Measurements from ENCODE around the gene ZFHX3. TPM values are rescaled to one million over a fixed set of nuclear protein-coding genes. Genes with fewer than 3 reads are reported as not detected.

The ZFHX3 gene
- total RNA-seq, 1 donor from 2014 or later, result 1.2 TPM

DNA sequence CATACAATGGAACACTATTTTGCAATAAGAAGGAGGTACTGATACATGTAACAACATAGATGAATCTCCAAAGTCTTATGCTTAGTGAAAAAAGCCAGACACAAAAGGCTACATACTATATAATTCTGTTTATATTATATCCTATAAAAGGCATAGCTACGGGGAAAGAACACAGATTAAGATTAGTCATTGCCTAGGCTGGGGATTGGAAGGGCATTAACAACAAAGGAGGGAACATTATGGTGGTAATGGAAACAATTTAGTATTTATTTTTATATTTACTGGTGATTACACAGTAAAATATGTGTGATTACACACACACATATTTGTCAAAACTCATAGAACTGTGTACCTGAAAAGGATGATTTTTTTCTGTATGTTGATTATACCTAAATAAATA lies 278.1 kb downstream of the ZFHX3 start:
- DNase-seq (ENCODE audit: low spot score), result no peak
- Mint-ChIP-seq H3K36me3 (ENCODE audit: low read depth) (no peaks in the 10 kb centered on the region), H3K4me1 (ENCODE audit: low read depth) (peaks cover 2% of the 10 kb centered on the region), H3K27ac (no peak overlapping the region), H3K9me3 (no peaks in the 10 kb centered on the region), H3K27me3 (ENCODE audit: low read depth) (no peaks in the 10 kb centered on the region), H3K4me3 (ENCODE audit: low read depth) (no peak overlapping the region)
- intact Hi-C loops (cut with micrococcal nuclease), result no loop called here

DNA sequence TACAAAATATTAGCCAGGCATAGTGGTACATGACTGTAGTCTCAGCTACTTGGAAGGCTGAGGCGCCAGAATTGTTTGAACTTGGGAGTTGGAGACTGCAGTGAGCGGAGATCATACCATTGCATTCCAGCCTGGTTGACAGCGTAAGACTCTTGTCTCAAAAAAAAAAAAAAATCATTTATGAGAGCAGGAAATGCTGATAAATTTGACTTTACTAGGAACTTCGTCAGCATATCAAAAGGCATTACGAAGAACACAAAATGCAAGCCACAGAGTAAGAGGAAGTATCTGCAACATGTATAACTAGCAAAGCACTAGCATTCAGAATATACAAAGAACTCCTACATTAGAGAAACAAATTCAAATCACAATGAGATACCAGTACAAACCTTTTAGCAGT lies 279.3 kb downstream of the ZFHX3 start:
- peaks cover 2% of the 10 kb centered on the region for H3K4me1 Mint-ChIP-seq (ENCODE audit: low read depth)
- H3K9me3 Mint-ChIP-seq, result no peaks in the 10 kb centered on the region
- H3K27ac Mint-ChIP-seq, result no peak overlapping the region
- H3K4me3 Mint-ChIP-seq (ENCODE audit: low read depth), result no peak overlapping the region
- no peak for DNase-seq (ENCODE audit: low spot score)
- H3K36me3 Mint-ChIP-seq (ENCODE audit: low read depth), result no peaks in the 10 kb centered on the region
- H3K27me3 Mint-ChIP-seq (ENCODE audit: low read depth), result no peaks in the 10 kb centered on the region
- intact Hi-C loops (cut with micrococcal nuclease), result no loop called here

DNA sequence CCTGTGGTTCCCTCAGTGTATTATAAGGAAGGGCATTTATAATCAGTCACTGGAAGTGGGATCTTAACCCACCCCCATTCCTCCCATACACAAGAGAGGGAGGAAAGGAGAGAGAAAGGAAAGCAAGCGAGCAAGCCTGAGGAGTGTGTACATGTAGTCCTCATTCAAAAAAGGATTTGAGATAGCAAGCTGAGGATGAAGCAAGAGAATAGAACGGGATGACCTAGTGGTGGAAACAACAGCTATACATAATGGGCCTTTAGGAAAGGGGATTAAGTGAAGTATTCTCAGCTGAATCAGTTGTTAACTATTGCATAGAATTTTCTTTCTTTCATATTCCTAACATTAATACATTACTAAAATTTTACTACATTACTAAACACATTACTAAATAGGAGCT lies 281.4 kb downstream of the ZFHX3 start:
- Mint-ChIP-seq H3K4me1 (ENCODE audit: low read depth) (peaks cover 2% of the 10 kb centered on the region), H3K36me3 (ENCODE audit: low read depth) (no peaks in the 10 kb centered on the region), H3K9me3 (no peaks in the 10 kb centered on the region)

DNA sequence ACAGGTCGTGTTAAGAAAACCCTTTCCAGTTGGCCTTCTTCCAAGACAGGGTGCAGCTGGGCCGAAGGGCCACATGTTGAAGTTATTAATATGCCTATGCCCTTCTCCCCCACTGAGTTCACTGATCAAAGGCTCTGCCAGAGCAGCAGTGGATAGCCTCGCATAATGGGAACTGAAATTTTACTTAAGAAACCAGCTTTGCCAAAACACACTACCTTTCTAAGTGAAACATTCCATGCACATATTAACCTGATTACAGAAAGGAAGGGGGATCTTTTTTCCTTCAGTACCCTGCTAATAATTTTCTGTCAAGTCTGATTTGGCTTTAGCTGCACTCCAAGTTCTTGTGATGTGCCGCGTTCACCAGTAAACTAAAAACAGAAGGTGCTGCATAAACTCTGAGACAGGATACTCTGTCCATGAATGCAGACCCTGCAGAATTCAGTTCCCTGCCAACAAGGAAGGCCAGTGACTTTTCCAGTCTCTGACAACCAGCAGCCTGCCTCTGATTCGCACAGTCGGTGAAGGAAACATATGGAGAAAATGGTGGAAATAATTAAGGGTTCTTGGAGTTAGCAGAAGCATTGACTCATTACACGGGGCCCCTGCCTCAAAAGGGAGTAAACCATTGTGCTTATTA lies 283.8 kb downstream of the ZFHX3 start:
- Mint-ChIP-seq H3K9me3 (peaks cover 8% of the 10 kb centered on the region), H3K4me3 (ENCODE audit: low read depth) (no peak overlapping the region), H3K4me1 (ENCODE audit: low read depth) (peaks cover 2% of the 10 kb centered on the region), H3K27ac (no peak overlapping the region), H3K27me3 (ENCODE audit: low read depth) (peaks cover 3% of the 10 kb centered on the region), H3K36me3 (ENCODE audit: low read depth) (no peaks in the 10 kb centered on the region)
- DNase-seq (ENCODE audit: low spot score), result no peak
- intact Hi-C loops (cut with micrococcal nuclease), result no loop called here

More for the DNA sequence above, 281.4 kb downstream of the ZFHX3 start:
- Mint-ChIP-seq H3K27ac (no peak overlapping the region), H3K4me3 (ENCODE audit: low read depth) (no peak overlapping the region), H3K27me3 (ENCODE audit: low read depth) (no peaks in the 10 kb centered on the region)
- intact Hi-C loops (cut with micrococcal nuclease), result no loop called here
- no peak for DNase-seq (ENCODE audit: low spot score)

DNA sequence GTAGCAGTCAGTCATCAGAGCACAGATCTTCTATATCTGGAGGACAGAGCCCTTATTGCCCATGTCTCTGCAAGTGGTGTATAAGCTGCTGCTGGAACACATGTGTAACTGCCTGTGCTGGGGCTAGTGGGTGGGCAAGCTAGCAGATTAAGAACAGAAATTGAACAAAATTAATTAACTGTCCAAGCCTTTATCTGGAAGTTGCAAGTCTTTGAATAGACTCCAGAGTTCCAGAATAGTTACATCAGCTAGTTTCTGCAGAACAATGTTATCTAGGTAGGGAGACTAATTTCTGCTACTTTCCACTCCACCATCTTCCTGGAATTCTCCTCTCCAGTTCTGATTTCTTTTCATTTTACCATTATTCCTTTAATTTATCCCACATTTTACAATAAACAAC lies 287.3 kb downstream of the ZFHX3 start:
- intact Hi-C loops (cut with micrococcal nuclease), result no loop called here
- no peaks in the 10 kb centered on the region for H3K36me3 Mint-ChIP-seq (ENCODE audit: low read depth)
- H3K9me3 Mint-ChIP-seq, result peaks cover 27% of the 10 kb centered on the region
- no peak overlapping the region for H3K4me3 Mint-ChIP-seq (ENCODE audit: low read depth)
- H3K27me3 Mint-ChIP-seq (ENCODE audit: low read depth), result peaks cover 3% of the 10 kb centered on the region
- no peak overlapping the region for H3K27ac Mint-ChIP-seq
- no peaks in the 10 kb centered on the region for H3K4me1 Mint-ChIP-seq (ENCODE audit: low read depth)
- DNase-seq (ENCODE audit: low spot score), result no peak

DNA sequence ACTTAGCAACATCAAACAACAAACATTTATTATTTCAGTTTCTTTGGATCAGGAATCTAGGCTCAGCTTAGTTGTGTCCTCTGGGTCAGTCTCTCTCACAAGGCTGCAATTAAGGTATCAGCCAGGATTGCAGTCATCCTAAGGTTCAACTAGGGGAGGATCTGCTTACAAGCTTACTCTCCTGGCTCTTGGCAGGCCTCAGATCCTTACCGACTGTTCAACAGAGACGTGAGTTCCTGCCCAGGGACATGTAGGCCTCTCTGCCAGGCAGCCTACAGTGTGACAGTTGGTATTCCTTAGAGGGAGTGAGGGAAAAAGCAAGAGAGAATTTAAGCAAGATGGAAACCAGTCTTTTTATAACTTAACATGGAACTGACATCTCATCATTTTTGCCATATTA lies 294.0 kb downstream of the ZFHX3 start:
- Mint-ChIP-seq H3K4me3 (ENCODE audit: low read depth) (no peak overlapping the region), H3K27ac (no peak overlapping the region), H3K4me1 (ENCODE audit: low read depth) (no peaks in the 10 kb centered on the region), H3K27me3 (ENCODE audit: low read depth) (no peaks in the 10 kb centered on the region), H3K36me3 (ENCODE audit: low read depth) (no peaks in the 10 kb centered on the region), H3K9me3 (peaks cover 18% of the 10 kb centered on the region)
- intact Hi-C loops (cut with micrococcal nuclease), result no loop called here
- no peak for DNase-seq (ENCODE audit: low spot score)

DNA sequence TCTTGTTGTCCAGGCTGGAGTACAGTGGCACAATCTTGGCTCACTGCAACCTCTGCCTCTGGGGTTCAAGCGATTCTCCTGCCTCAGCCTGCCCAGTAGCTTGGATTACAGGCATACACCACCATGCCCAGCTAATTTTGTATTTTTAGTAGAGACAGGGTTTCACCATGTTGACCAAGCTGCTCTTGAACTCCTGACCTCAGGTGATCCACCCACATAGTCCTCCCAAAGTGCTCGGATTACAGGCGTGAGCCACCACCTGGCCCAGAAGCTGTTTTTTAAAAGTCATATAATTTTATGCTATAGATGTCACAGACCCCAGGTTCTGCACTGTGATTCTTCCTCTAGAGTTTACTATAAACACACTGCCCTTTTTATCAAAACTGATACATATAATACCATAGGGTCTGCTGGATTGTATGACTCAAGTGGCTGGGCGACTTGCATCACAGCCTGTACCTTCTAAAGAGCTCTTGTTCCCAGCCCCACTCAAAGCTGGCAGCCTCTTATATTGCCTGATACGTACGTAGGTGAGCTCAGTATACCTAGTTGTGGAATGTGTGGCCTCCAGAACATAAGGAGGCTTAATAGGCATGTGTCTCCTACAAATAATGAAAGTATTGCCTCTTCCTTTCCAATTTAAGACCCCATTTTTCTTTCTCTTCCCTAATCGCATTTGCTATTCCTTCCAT lies 295.8 kb downstream of the ZFHX3 start:
- DNase-seq (ENCODE audit: low spot score), result no peak
- intact Hi-C loops (cut with micrococcal nuclease), result no loop called here

DNA sequence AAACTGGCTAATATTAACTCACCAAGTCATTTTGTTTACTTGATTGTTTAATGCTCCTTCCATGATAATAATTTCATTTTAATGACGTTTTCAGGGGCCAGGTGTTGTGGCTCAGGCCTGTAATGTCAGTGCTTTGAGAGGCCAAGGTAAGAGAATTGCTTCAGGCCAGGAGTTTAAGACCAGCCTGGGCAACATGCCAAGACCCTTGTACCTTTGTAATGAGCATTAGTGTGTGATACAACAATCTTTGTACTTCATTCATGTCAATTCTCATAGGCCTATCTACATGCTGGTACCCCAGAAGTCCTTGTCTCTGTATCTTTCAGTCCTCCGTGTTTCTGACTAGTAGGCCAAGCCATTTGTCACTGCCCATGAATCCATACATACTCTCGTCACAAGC lies 296.9 kb downstream of the ZFHX3 start:
- Mint-ChIP-seq H3K9me3 (no peaks in the 10 kb centered on the region), H3K4me1 (ENCODE audit: low read depth) (no peaks in the 10 kb centered on the region), H3K36me3 (ENCODE audit: low read depth) (no peaks in the 10 kb centered on the region), H3K4me3 (ENCODE audit: low read depth) (no peak overlapping the region), H3K27me3 (ENCODE audit: low read depth) (no peaks in the 10 kb centered on the region), H3K27ac (no peak overlapping the region)
- DNase-seq (ENCODE audit: low spot score), result no peak
- intact Hi-C loops (cut with micrococcal nuclease), result no loop called here

More for the DNA sequence above, 295.8 kb downstream of the ZFHX3 start:
- H3K9me3 Mint-ChIP-seq, result peaks cover 3% of the 10 kb centered on the region
- no peaks in the 10 kb centered on the region for H3K4me1 Mint-ChIP-seq (ENCODE audit: low read depth)
- H3K4me3 Mint-ChIP-seq (ENCODE audit: low read depth), result no peak overlapping the region
- no peak overlapping the region for H3K27ac Mint-ChIP-seq
- no peaks in the 10 kb centered on the region for H3K36me3 Mint-ChIP-seq (ENCODE audit: low read depth)
- H3K27me3 Mint-ChIP-seq (ENCODE audit: low read depth), result no peaks in the 10 kb centered on the region

DNA sequence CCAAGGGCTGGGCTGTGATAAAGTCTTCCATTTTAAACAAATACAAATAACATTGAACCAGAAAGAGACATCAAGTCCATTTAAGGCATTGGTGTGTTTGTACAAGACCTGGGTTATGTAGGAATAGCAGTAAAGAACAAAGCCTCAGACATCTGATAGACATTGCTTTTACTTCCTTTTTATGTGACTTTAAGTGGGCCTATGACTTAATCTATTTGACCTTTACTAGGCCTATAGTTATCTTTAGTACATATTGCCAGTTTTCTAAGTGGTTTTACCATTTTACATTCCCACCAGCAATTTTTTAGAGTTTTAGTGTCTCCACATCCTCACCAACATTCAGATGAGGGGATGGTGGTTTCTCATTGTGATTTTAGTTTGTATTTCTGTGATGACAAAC lies 298.8 kb downstream of the ZFHX3 start:
- DNase-seq (ENCODE audit: low spot score), result no peak
- Mint-ChIP-seq H3K27me3 (ENCODE audit: low read depth) (no peaks in the 10 kb centered on the region), H3K4me1 (ENCODE audit: low read depth) (no peaks in the 10 kb centered on the region), H3K36me3 (ENCODE audit: low read depth) (no peaks in the 10 kb centered on the region), H3K4me3 (ENCODE audit: low read depth) (no peak overlapping the region), H3K27ac (no peak overlapping the region), H3K9me3 (no peaks in the 10 kb centered on the region)
- intact Hi-C loops (cut with micrococcal nuclease), result no loop called here

DNA sequence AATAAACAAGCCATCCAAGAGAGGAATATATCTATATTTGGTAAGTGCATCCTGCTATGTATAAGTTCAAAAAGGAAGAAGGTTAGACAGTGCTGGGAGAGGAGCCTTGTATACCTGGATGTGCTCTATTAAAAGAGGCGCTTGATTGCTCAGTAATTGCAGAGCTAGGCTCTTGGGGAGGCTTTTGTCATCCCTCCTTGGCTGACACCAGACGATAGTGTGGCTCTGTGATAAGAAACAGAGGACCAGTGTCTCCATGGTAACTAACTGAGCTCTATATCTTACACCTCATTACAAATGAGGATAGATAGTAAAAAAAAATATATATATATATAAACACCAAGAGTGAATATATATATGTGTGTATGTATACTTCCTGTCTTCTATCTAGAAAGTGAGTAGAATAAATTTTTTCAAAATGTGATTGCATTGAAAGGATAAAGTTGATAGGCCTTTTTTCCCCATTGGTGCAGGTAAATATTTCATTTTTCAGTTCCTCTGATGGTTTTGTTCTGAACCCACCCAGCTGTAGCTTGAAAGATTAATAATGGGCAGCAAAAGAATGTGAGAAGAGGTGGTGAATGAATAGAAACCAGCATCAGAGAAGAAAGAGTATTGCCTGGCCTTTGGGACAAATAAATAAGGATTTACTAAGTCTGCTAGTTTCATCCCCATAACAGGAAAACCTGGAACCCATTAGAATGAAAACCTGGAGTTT lies 303.7 kb downstream of the ZFHX3 start:
- no peak overlapping the region for H3K27ac Mint-ChIP-seq
- DNase-seq (ENCODE audit: low spot score), result no peak
- H3K4me1 Mint-ChIP-seq (ENCODE audit: low read depth), result peaks cover 2% of the 10 kb centered on the region
- H3K27me3 Mint-ChIP-seq (ENCODE audit: low read depth), result peaks cover 1% of the 10 kb centered on the region
- H3K4me3 Mint-ChIP-seq (ENCODE audit: low read depth), result no peak overlapping the region
- H3K9me3 Mint-ChIP-seq, result no peaks in the 10 kb centered on the region
- intact Hi-C loops (cut with micrococcal nuclease), result no loop called here
- H3K36me3 Mint-ChIP-seq (ENCODE audit: low read depth), result no peaks in the 10 kb centered on the region

DNA sequence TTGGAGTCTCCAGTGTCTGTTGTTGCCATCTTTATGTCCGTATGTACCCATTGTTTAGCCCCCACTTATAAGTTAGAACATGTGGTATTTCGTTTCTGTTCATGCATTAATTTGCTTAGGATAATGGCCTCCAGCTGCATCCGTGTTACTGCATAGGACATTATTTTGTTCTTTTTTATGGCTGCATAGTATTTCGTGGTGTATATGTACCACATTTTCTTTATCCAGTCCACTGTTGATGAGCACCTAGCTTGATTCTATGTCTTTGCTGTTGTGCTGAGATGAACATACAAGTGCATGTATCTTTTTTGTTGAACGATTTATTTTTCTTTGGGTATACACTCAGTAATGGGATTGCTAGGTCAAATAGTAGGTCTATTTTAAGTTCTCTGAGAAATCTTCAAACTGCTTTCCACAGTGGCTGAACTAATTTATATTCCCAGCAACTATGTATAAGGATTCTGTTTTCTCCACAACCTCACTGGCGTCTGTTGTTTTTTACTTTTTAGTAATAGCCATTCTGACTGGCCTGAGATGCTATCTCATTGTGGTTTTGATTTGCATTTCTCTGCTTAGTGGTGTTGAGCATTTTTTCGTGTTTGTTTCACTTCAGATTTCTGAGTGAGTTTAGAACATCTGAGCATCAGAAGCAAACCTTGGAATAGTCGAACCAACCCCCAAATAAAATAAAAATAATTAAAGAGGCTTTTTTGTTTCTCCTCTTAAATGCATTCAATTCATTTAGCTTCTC lies 304.7 kb downstream of the ZFHX3 start:
- Mint-ChIP-seq H3K9me3 (no peaks in the 10 kb centered on the region), H3K4me3 (ENCODE audit: low read depth) (no peak overlapping the region), H3K27me3 (ENCODE audit: low read depth) (peaks cover 1% of the 10 kb centered on the region), H3K4me1 (ENCODE audit: low read depth) (peaks cover 2% of the 10 kb centered on the region), H3K36me3 (ENCODE audit: low read depth) (no peaks in the 10 kb centered on the region), H3K27ac (no peak overlapping the region)
- intact Hi-C loops (cut with micrococcal nuclease), result no loop called here
- no peak for DNase-seq (ENCODE audit: low spot score)

DNA sequence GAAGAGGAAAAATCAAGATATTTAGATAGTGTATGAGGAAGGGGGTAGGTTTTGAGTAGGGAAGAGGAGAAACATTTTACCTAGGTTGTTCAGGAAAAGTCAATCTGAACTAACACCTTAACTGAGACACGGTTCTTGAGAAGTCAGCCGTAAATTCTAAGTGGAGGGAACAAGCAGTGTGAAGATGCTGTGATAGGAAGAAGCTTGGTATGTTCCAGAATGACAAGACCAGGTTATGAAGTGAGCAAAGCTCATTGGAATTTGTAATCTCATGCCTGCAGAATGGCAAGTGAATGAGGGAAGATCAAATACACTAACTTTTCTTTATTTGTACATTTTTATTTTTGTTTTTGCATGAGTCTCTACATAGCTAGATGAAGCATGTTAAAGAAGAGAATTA lies 307.6 kb downstream of the ZFHX3 start:
- no peak overlapping the region for H3K4me3 Mint-ChIP-seq (ENCODE audit: low read depth)
- no peak for DNase-seq (ENCODE audit: low spot score)
- H3K27ac Mint-ChIP-seq, result no peak overlapping the region
- H3K36me3 Mint-ChIP-seq (ENCODE audit: low read depth), result no peaks in the 10 kb centered on the region
- H3K27me3 Mint-ChIP-seq (ENCODE audit: low read depth), result peaks cover 1% of the 10 kb centered on the region
- no peaks in the 10 kb centered on the region for H3K9me3 Mint-ChIP-seq
- intact Hi-C loops (cut with micrococcal nuclease), result no loop called here
- H3K4me1 Mint-ChIP-seq (ENCODE audit: low read depth), result peaks cover 2% of the 10 kb centered on the region

DNA sequence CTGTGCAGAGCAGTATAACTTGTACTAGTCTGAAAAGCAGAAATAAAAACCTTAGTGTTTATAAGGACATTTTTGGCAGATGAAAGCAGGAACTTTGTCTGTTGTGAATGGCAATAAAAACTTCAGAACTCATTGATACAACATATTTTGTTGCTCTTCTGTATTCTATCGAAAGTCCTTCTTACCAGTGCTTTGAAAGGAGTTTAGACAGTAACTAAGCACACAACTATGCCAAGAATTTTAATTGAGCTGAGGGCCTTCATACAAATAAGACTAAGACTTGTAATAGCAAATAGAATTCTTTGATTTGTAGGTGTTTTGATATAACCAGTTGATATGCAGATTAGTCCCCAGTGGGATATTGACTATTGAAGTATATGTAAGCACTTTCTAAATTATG lies 308.4 kb downstream of the ZFHX3 start:
- intact Hi-C loops (cut with micrococcal nuclease), result no loop called here
- Mint-ChIP-seq H3K36me3 (ENCODE audit: low read depth) (no peaks in the 10 kb centered on the region), H3K27ac (no peak overlapping the region), H3K27me3 (ENCODE audit: low read depth) (peaks cover 1% of the 10 kb centered on the region), H3K4me1 (ENCODE audit: low read depth) (peaks cover 2% of the 10 kb centered on the region), H3K4me3 (ENCODE audit: low read depth) (no peak overlapping the region), H3K9me3 (no peaks in the 10 kb centered on the region)
- DNase-seq (ENCODE audit: low spot score), result no peak

Data from activated T-helper 2 cell treated with anti-CD3 and anti-CD28 coated beads, Interferon-gamma antibody, Interleukin-2, Interleukin-4, amounts not matched to agents 10 μg/mL and 5 μg/mL and 100 μg/mL, durations not matched to agents 14 hours and 24 hours and 36 hours (primary cell).